ENCODE results near the gene CFAP43. TPM values are rescaled to one million over a fixed set of nuclear protein-coding genes. Genes with fewer than 3 reads are reported as not detected.

CFAP43 gene
- total and polyA plus RNA-seq, 4 donors: 13.4 to 42.5 (median 15.3) TPM

DNA sequence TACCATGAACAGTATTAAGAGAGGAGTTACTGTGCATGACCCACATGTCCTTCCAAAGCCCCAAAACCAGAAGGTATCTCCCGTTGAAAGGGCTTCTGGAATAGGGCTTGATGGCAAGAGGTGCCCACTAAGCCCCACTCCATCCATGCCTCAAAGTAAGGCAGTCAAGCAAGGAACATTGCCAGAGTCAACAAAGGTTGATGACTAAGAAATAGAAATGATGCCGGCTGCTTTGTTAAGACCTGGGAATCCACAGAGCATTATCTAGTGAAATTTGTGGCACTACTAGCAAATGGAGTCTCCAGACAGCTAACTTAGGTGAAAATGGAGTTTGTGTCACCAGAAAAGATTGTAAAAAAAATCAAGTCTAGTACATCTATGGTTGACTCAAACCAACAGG lies 104.0 kb downstream of the CFAP43 start:
- no peak for DNase-seq (ENCODE audit: low read depth in 4 of 6, low spot score in 6 of 6)
- WGBS (ENCODE audit: insufficient coverage): 100% methylated on average over 1 of the region's 2 CpGs
- Histone ChIP-seq H3K4me3 (ENCODE audit: low read depth, low read length) (no peak overlapping the region), H3K9me3 (ENCODE audit: control insufficient read depth, insufficient read depth, low read length) (no peaks in the 10 kb centered on the region), H3K4me1 (ENCODE audit: control insufficient read depth, insufficient read depth, low read length) (peaks cover 3% of the 10 kb centered on the region), H3K27me3 (ENCODE audit: control insufficient read depth, insufficient read depth, low read length) (no peaks in the 10 kb centered on the region), H3K27ac (ENCODE audit: low read depth, low read length) (no peak overlapping the region), H3K36me3 (ENCODE audit: control insufficient read depth, insufficient read depth, low read length) (no peaks in the 10 kb centered on the region)

DNA sequence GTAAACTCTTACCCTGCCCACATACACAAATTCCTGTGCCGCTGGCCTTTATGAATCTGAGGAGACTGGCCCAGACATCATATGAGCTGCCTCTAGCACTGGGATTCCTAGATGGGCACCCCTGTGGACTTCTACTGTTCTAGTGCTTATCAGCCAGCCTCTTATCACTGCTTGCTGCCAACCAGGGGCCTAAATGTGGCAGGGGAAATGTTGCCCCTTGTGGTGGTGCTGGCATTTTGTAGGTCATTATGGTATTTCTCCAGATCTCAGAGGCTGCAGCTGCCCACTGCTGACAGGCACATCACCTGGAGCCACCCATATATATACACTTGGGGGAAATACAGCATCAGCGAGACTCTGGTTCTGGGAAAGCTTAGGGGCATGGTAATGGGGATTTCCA lies 104.8 kb downstream of the CFAP43 start:
- Histone ChIP-seq H3K9me3 (ENCODE audit: control insufficient read depth, insufficient read depth, low read length) (no peaks in the 10 kb centered on the region), H3K27ac (ENCODE audit: low read depth, low read length) (no peak overlapping the region), H3K27me3 (ENCODE audit: control insufficient read depth, insufficient read depth, low read length) (no peaks in the 10 kb centered on the region), H3K36me3 (ENCODE audit: control insufficient read depth, insufficient read depth, low read length) (no peaks in the 10 kb centered on the region), H3K4me1 (ENCODE audit: control insufficient read depth, insufficient read depth, low read length) (peaks cover 3% of the 10 kb centered on the region), H3K4me3 (ENCODE audit: low read depth, low read length) (no peak overlapping the region)
- DNase-seq (ENCODE audit: low read depth in 4 of 6, low spot score in 6 of 6): peak in 2 of 6 donors; percentile 9 to 14
- no CpG with 5 or more reads among the region's 2 CpGs for whole genome bisulfite sequencing (ENCODE audit: insufficient coverage)

DNA sequence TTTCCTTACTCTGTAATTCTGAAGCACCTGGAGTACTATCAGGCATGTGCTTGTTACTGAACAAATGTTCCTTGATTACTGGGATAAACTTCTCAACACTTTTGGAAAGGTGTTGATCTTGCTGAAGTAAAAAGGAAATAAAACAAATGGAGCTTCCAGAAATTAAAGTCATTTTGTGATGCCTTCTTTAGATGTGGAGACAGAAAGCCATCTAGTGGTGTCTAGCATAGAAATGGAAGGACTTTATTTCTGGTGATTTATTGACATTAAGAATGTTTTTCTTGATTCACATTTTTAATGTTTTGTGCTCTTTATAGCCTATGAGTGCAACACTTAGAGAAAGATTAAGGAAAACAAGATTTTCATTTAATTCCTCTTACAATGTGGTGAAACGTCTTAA lies 108.8 kb downstream of the CFAP43 start:
- H3K9me3 ChIP-seq (ENCODE audit: control insufficient read depth, insufficient read depth, low read length): no peaks in the 10 kb centered on the region
- peak in 2 of 6 donors; percentile 48 to 54 for DNase-seq (ENCODE audit: low read depth in 4 of 6, low spot score in 6 of 6)
- no peak overlapping the region for H3K27ac ChIP-seq (ENCODE audit: low read depth, low read length)
- H3K27me3 ChIP-seq (ENCODE audit: control insufficient read depth, insufficient read depth, low read length): no peaks in the 10 kb centered on the region
- no peak overlapping the region for H3K4me3 ChIP-seq (ENCODE audit: low read depth, low read length)
- no peaks in the 10 kb centered on the region for H3K36me3 ChIP-seq (ENCODE audit: control insufficient read depth, insufficient read depth, low read length)
- peaks cover 7% of the 10 kb centered on the region for H3K4me1 ChIP-seq (ENCODE audit: control insufficient read depth, insufficient read depth, low read length)
- no CpG with 5 or more reads among the region's 1 CpG for WGBS (ENCODE audit: insufficient coverage)

- H3K9me3 ChIP-seq (ENCODE audit: control insufficient read depth, insufficient read depth, low read length): no peaks in the 10 kb centered on the region
These were observed 109.7 kb downstream of the CFAP43 start for GRCh38 chr10:104122225-104123107.

DNA sequence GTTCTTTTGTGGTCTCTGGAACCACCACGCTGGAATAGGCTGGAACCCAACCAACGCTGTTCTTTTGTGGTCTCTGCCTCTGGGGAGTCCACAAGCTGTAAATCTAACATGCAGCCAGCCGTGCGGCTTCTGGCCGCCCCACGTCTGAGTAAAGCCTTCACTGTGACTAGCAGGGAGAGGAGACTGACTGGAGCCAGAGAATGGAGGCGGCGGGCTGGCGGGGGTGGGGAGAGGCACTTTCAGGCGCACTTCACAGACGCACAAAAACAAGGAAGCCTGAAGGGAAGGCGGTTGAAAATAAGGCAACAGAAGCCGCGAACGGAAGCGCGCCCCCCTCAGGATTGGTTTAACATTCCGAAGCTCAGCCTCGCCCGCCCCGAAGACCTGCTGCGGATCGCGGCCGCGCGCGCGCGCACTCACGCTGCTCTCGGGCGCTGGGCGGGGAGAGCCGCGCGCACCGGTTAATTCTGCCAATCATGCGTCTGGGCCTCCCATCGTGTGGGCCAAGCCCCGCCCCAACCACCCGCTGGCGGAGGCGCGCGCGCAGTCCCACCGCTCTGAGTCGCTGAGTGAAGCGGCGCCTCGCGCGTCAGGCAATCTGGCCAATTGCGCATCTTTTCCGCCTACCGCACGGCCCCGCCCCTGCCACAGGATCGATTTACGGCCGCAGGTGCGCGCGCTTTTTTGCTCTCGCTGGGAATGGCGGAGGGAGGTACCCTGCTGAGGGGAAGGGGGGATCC lies 110.5 kb downstream of the CFAP43 start, which contains the start of gene SFR1:
SFR1 (plus strand) TSS at position 687 of the 740 bp plus-strand sequence; CDS start at position 700, 13 bp downstream.
- Histone ChIP-seq H3K4me3 (ENCODE audit: low read depth, low read length) (peak within 1 kb of the TSS; percentile 81), H3K36me3 (ENCODE audit: control insufficient read depth, insufficient read depth, low read length) (no peaks in the 10 kb centered on the region), H3K27ac (ENCODE audit: low read depth, low read length) (peak within 1 kb of the TSS; percentile 99), H3K27me3 (ENCODE audit: control insufficient read depth, insufficient read depth, low read length) (peaks cover 3% of the 10 kb centered on the region), H3K9me3 (ENCODE audit: control insufficient read depth, insufficient read depth, low read length) (no peaks in the 10 kb centered on the region), H3K4me1 (ENCODE audit: control insufficient read depth, insufficient read depth, low read length) (peaks cover 4% of the 10 kb centered on the region)
- peak; percentile 93 to 100 (median 97) for DNase-seq (ENCODE audit: low read depth in 4 of 6, low spot score in 6 of 6)
- WGBS (ENCODE audit: insufficient coverage): under 1% methylated on average over 67 of the region's 67 CpGs

More at GRCh38 chr10:104122225-104123107, 109.7 kb downstream of the CFAP43 start:
- peak overlapping the region; percentile 81 for H3K4me3 ChIP-seq (ENCODE audit: low read depth, low read length)
- H3K4me1 ChIP-seq (ENCODE audit: control insufficient read depth, insufficient read depth, low read length): peaks cover 7% of the 10 kb centered on the region
- peaks cover 3% of the 10 kb centered on the region for H3K27me3 ChIP-seq (ENCODE audit: control insufficient read depth, insufficient read depth, low read length)
- H3K27ac ChIP-seq (ENCODE audit: low read depth, low read length): peak overlapping the region; percentile 92
- 0% methylated on average over 9 of the region's 23 CpGs for WGBS (ENCODE audit: insufficient coverage)
- peak in 1 of 6 donors; percentile 20 for DNase-seq (ENCODE audit: low read depth in 4 of 6, low spot score in 6 of 6)
- H3K36me3 ChIP-seq (ENCODE audit: control insufficient read depth, insufficient read depth, low read length): no peaks in the 10 kb centered on the region

GRCh38 chr10:104120903-104121484 lies 111.2 kb downstream of the CFAP43 start:
- Histone ChIP-seq H3K4me1 (ENCODE audit: control insufficient read depth, insufficient read depth, low read length) (peaks cover 4% of the 10 kb centered on the region), H3K27ac (ENCODE audit: low read depth, low read length) (peak overlapping the region; percentile 99), H3K36me3 (ENCODE audit: control insufficient read depth, insufficient read depth, low read length) (no peaks in the 10 kb centered on the region), H3K27me3 (ENCODE audit: control insufficient read depth, insufficient read depth, low read length) (peaks cover 3% of the 10 kb centered on the region), H3K4me3 (ENCODE audit: low read depth, low read length) (peak overlapping the region; percentile 81), H3K9me3 (ENCODE audit: control insufficient read depth, insufficient read depth, low read length) (no peaks in the 10 kb centered on the region)
- WGBS (ENCODE audit: insufficient coverage): 0% methylated on average over 21 of the region's 28 CpGs
- peak in 5 of 6 donors; percentile 36 to 93 (median 71) for DNase-seq (ENCODE audit: low read depth in 4 of 6, low spot score in 6 of 6)

DNA sequence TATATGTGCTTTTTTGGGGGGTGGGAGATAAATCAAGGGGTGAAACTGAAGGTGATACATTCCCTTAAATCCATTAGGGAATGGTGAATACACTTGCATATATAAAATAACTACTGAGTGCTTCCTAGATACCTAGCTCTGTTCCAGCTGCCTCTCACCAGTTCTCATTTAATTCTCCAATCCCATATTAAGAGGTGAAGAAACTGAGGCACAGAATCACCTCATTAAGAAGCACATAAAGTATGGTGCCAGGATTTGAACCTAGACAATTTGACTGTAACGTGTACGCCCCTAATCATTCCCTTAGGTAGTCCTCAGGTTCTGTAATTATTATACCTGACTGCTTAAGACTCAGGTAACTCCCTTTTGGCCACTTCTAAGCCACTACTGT lies 111.7 kb downstream of the CFAP43 start:
- peaks cover 3% of the 10 kb centered on the region for H3K27me3 ChIP-seq (ENCODE audit: control insufficient read depth, insufficient read depth, low read length)
- peak overlapping the region; percentile 81 for H3K4me3 ChIP-seq (ENCODE audit: low read depth, low read length)
- 20% methylated on average over 1 of the region's 2 CpGs for WGBS (ENCODE audit: insufficient coverage)
- peaks cover 4% of the 10 kb centered on the region for H3K4me1 ChIP-seq (ENCODE audit: control insufficient read depth, insufficient read depth, low read length)
- no peaks in the 10 kb centered on the region for H3K36me3 ChIP-seq (ENCODE audit: control insufficient read depth, insufficient read depth, low read length)
- DNase-seq (ENCODE audit: low read depth in 4 of 6, low spot score in 6 of 6): no peak
- no peaks in the 10 kb centered on the region for H3K9me3 ChIP-seq (ENCODE audit: control insufficient read depth, insufficient read depth, low read length)
- H3K27ac ChIP-seq (ENCODE audit: low read depth, low read length): peak overlapping the region; percentile 99

GRCh38 chr10:104119996-104120395 lies 112.2 kb downstream of the CFAP43 start:
- Histone ChIP-seq H3K27ac (ENCODE audit: low read depth, low read length) (no peak overlapping the region), H3K27me3 (ENCODE audit: control insufficient read depth, insufficient read depth, low read length) (peaks cover 3% of the 10 kb centered on the region), H3K36me3 (ENCODE audit: control insufficient read depth, insufficient read depth, low read length) (no peaks in the 10 kb centered on the region), H3K4me1 (ENCODE audit: control insufficient read depth, insufficient read depth, low read length) (peaks cover 4% of the 10 kb centered on the region), H3K4me3 (ENCODE audit: low read depth, low read length) (no peak overlapping the region), H3K9me3 (ENCODE audit: control insufficient read depth, insufficient read depth, low read length) (no peaks in the 10 kb centered on the region)
- peak in 1 of 6 donors; percentile 67 for DNase-seq (ENCODE audit: low read depth in 4 of 6, low spot score in 6 of 6)
- no CpG with 5 or more reads among the region's 3 CpGs for WGBS (ENCODE audit: insufficient coverage)

DNA sequence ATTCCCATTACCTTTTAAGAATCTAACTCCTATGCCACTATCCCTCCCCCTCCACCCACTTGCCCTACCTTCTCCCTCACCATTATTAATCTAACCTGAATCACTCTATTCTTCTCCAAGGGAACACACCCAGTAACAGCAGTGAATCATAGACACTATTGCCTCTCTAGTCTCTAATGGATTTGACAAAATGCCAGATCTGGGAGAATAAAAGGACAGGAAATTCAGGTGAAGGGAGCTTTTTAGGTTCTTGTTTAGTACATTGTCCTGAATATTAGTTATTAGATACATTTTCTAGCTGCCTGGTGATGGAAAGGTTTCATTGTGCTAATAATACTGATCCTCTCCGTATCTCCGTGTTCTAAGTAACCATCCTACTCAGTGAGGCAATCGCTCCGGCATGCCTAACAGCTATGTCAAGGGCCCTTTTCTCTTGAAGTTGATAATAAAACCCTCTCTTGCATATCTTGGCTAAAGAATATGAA lies 114.3 kb downstream of the CFAP43 start:
- no peak for DNase-seq (ENCODE audit: low read depth in 4 of 6, low spot score in 6 of 6)
- no CpG with 5 or more reads among the region's 4 CpGs for WGBS (ENCODE audit: insufficient coverage)

More for the DNA sequence above, 114.3 kb downstream of the CFAP43 start:
- H3K36me3 ChIP-seq (ENCODE audit: control insufficient read depth, insufficient read depth, low read length): no peaks in the 10 kb centered on the region
- peaks cover 3% of the 10 kb centered on the region for H3K27me3 ChIP-seq (ENCODE audit: control insufficient read depth, insufficient read depth, low read length)
- H3K4me3 ChIP-seq (ENCODE audit: low read depth, low read length): no peak overlapping the region
- no peaks in the 10 kb centered on the region for H3K9me3 ChIP-seq (ENCODE audit: control insufficient read depth, insufficient read depth, low read length)
- peaks cover 4% of the 10 kb centered on the region for H3K4me1 ChIP-seq (ENCODE audit: control insufficient read depth, insufficient read depth, low read length)
- no peak overlapping the region for H3K27ac ChIP-seq (ENCODE audit: low read depth, low read length)
